Measurements from ENCODE around the gene WNK2. TPM values are rescaled to one million over a fixed set of nuclear protein-coding genes. Genes with fewer than 3 reads are reported as not detected.
A peak's percentile ranks its signal among the peaks of the same experiment; 100 is the strongest.

WNK2 gene
- total and polyA plus RNA-seq, 8 donors: 0.93 to 10.4 (median 7.4) TPM

DNA sequence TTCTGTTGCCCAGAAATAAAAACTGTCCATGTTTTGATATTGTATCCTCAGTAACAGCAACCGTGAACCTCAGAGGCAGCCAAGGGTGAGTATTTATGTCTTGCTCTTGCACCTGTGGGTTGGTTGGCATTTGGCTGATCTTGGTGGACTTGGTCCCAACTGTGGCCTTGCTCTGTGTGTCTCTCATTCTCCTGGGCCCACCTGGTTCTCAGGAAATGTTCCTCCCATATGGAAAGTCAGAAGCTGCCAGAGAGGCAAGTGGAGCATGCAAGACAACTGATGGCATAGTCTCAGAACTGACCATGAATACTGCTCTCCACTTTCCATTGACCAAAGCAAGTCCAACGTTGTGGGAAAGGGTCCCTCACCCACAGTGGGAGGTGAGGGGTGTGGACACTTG, 36.3 kb upstream of the WNK2 start:
- no peak overlapping the region for H3K27ac ChIP-seq
- no peak for DNase-seq
- intact Hi-C loops (cut with DNase I): no loop called here
- H3K4me3 ChIP-seq: no peak overlapping the region
- no peak for TF ChIP-seq CTCF (IDR thresholded peaks at IDR 0.05)
- no peaks in the 10 kb centered on the region for H3K36me3 ChIP-seq
- H3K9me3 ChIP-seq: no peaks in the 10 kb centered on the region
- no peak for ATAC-seq
- H3K4me1 ChIP-seq: peaks cover 0 to 22% of the 10 kb centered on the region in 2 donors
- H3K27me3 ChIP-seq: no peaks in the 10 kb centered on the region

DNA sequence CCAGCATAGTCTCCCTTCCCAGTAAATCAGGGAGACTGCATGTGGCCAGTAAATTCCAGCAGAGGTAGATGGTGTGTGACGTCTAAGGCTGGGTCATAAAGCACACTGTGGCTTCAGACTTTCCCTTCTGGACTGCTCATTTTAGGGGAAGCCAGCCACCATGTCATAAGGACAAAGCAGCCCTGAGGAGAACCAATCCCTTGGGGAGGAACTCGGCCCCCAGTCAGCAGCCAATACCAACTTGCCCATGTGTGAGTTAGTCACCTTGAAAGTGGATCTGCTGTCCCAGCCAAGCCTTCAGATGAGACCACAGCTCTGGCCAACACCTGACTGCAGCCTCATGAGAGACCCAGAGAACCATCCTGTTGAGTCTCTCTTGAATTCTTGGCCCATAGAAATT, 35.2 kb upstream of the WNK2 start:
- no peak for ATAC-seq
- H3K27ac ChIP-seq: peak overlapping the region; percentile 20 to 48
- H3K36me3 ChIP-seq: no peaks in the 10 kb centered on the region
- H3K27me3 ChIP-seq: no peaks in the 10 kb centered on the region
- peaks cover 0 to 21% of the 10 kb centered on the region in 2 donors for H3K4me1 ChIP-seq
- no peaks in the 10 kb centered on the region for H3K9me3 ChIP-seq
- intact Hi-C loops (cut with DNase I): no loop called here
- DNase-seq: peak in 1 of 4 donors; percentile 45
- TF ChIP-seq CTCF (IDR thresholded peaks at IDR 0.05): no peak
- H3K4me3 ChIP-seq: no peak overlapping the region

- Histone ChIP-seq H3K27me3 (no peaks in the 10 kb centered on the region), H3K4me1 (peaks cover 0 to 15% of the 10 kb centered on the region in 2 donors), H3K36me3 (no peaks in the 10 kb centered on the region), H3K9me3 (no peaks in the 10 kb centered on the region), H3K27ac (peak overlapping the region; percentile 20 to 48), H3K4me3 (no peak overlapping the region)
- ATAC-seq: no peak
- intact Hi-C loops (cut with DNase I): no loop called here
- no peak for DNase-seq
- no peak for TF ChIP-seq CTCF (IDR thresholded peaks at IDR 0.05)
These were observed 34.6 kb upstream of the WNK2 start for GRCh38 chr9:93149361-93149760.

DNA sequence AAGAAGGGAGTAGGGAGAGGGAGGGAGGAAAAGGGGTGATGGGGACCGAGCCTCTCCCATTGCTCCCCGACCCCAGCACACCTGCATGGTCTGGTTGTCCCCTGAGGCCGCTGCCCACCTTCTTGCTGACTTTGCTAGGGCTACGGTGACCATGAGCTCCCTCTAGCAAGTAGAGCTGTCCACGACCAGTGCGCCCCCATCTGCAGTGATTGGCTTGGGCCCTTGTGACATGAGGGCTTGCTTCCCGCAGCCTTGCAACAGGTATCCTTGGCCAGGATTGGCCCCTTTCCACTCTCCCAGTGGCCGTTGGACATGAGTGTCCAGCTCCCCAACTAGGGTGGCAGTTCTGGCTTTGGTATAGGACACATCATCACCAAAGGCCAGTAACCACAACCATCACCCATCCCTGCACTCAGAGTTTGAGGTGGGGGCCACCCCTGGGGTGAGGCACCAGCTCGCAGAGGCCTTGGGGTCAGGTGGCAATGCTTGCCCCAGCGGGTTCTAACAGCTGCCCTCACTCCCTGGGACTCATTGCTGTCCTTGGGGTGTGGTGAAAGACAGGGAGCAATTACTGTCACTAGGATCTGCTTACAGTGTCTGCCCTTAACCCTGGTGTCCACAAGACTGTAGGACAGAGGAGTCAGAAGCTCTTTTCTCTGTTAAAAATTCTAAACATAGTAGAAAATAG, 32.7 kb upstream of the WNK2 start:
- intact Hi-C loops (cut with DNase I): no loop called here
- Histone ChIP-seq H3K27ac (no peak overlapping the region), H3K27me3 (no peaks in the 10 kb centered on the region), H3K4me1 (peaks cover 0 to 12% of the 10 kb centered on the region in 2 donors), H3K4me3 (no peak overlapping the region), H3K9me3 (no peaks in the 10 kb centered on the region), H3K36me3 (no peaks in the 10 kb centered on the region)
- no peak for ATAC-seq
- no peak for TF ChIP-seq CTCF (IDR thresholded peaks at IDR 0.05)
- DNase-seq: no peak

- intact Hi-C loops (cut with DNase I): no loop called here
- Histone ChIP-seq H3K36me3 (no peaks in the 10 kb centered on the region), H3K4me1 (peaks cover 0 to 9% of the 10 kb centered on the region in 2 donors), H3K9me3 (no peaks in the 10 kb centered on the region), H3K27ac (no peak overlapping the region), H3K4me3 (no peak overlapping the region), H3K27me3 (no peaks in the 10 kb centered on the region)
- ATAC-seq (peak; percentile 46), DNase-seq (no peak)
- TF ChIP-seq CTCF (IDR thresholded peaks at IDR 0.05): peak; percentile 17 to 50
These were observed 29.5 kb upstream of the WNK2 start for GRCh38 chr9:93154293-93154903.
